Right atrium auricular region (tissue), 2 donors: ENCODE data around the gene EFCAB14. TPM values are rescaled to one million over a fixed set of nuclear protein-coding genes. Genes with fewer than 3 reads are reported as not detected.
"Not testable (repeated sequence)": the region's sequence is repeated elsewhere in the genome, so short reads cannot be mapped to it uniquely, and the experiment has no call there.

Experiments used
- DNase-seq: peaks from one replicate; pipeline ENCODE4 v3.0.0-alpha.2; 2019; ENCODE audit warnings: low spot score
- H3K27ac ChIP-seq, 2 donors: fragments of 200-600 bp; sonication (generic); 1 replicate in 1 of 2; 2 replicates in 1 of 2; pipeline ENCODE4 v1.5.1; 2016 to 2019
- H3K27me3 ChIP-seq, 2 donors: fragments of 200-600 bp; sonication (generic); one replicate each; pipeline versions ENCODE4 v1.5.1 to v1.6.0; 2017 to 2019
- H3K36me3 ChIP-seq: fragments of 200-600 bp; sonication (generic); one replicate; pipeline ENCODE4 v1.5.1; 2016
- H3K4me1 ChIP-seq, 2 donors: fragments of 200-600 bp; sonication (generic); one replicate each; pipeline versions ENCODE4 v1.5.1 to v1.6.0; 2017 to 2019
- H3K4me3 ChIP-seq, 2 donors: fragments of 200-600 bp; sonication (generic); 1 replicate in 1 of 2; 2 replicates in 1 of 2; pipeline ENCODE4 v1.5.1; 2017 to 2019; ENCODE audit warnings: mild to moderate bottlenecking in 1 of 2, moderate library complexity in 1 of 2
- H3K9me3 ChIP-seq, 2 donors: fragments of 200-600 bp; sonication (generic); one replicate each; pipeline ENCODE4 v1.5.1; 2019
- total RNA-seq, 2 donors: library from RNA; depleted of rRNA; stranded (reverse); fragments of >200 nt; gene quantifications; one replicate each; pipeline ENCODE4 v1.1.0, GENCODE V29; 2016
- TF ChIP-seq, protein P1 (sequence below), 2 donors: fragments of 200-600 bp; sonication (generic); IDR thresholded peaks; one replicate each; pipeline ENCODE4 v1.5.1; 2019; ENCODE audit warnings: antibody characterized with exemption in 2 of 2

EFCAB14 gene
- total RNA-seq, 2 donors from 2014 or later: 72.9 to 73.5 TPM

DNA sequence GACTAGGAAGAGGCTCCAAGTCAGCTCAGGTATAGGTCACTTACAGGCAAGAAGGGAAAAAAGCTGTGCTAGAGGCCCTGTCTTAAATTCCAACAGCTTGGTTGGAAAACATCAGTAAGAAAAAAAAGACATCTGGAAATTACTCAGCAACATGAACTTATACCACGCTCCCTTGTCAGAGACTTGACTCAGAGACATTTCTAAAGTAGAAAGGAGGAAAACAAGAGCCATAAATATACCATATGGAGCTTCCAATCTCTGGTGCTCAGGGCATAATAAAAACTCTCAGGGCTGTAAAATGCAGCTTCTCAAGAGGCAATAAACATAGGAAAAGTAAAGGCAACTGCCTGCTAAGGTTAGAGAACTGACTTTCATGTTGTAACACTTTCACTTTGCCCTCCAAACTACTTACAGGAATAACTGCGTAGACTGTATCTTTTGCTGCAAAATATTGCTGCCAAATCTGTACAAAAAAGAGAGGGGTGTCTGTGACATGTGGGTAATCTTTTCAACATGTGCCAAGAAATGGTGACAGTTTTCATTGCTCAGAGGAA is 65.4 kb downstream of the EFCAB14 start:
- no peak overlapping the region for H3K4me3 ChIP-seq
- peak overlapping the region; percentile 35 to 44 for H3K27ac ChIP-seq
- peaks cover 0 to 18% of the 10 kb centered on the region in 2 donors for H3K9me3 ChIP-seq
- TF ChIP-seq, protein P1, sequence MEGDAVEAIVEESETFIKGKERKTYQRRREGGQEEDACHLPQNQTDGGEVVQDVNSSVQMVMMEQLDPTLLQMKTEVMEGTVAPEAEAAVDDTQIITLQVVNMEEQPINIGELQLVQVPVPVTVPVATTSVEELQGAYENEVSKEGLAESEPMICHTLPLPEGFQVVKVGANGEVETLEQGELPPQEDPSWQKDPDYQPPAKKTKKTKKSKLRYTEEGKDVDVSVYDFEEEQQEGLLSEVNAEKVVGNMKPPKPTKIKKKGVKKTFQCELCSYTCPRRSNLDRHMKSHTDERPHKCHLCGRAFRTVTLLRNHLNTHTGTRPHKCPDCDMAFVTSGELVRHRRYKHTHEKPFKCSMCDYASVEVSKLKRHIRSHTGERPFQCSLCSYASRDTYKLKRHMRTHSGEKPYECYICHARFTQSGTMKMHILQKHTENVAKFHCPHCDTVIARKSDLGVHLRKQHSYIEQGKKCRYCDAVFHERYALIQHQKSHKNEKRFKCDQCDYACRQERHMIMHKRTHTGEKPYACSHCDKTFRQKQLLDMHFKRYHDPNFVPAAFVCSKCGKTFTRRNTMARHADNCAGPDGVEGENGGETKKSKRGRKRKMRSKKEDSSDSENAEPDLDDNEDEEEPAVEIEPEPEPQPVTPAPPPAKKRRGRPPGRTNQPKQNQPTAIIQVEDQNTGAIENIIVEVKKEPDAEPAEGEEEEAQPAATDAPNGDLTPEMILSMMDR (IDR thresholded peaks at IDR 0.05): no peak
- DNase-seq: no peak
- H3K27me3 ChIP-seq: no peaks in the 10 kb centered on the region
- peaks cover 58% of the 10 kb centered on the region for H3K36me3 ChIP-seq
- peaks cover 0 to 14% of the 10 kb centered on the region in 2 donors for H3K4me1 ChIP-seq

DNA sequence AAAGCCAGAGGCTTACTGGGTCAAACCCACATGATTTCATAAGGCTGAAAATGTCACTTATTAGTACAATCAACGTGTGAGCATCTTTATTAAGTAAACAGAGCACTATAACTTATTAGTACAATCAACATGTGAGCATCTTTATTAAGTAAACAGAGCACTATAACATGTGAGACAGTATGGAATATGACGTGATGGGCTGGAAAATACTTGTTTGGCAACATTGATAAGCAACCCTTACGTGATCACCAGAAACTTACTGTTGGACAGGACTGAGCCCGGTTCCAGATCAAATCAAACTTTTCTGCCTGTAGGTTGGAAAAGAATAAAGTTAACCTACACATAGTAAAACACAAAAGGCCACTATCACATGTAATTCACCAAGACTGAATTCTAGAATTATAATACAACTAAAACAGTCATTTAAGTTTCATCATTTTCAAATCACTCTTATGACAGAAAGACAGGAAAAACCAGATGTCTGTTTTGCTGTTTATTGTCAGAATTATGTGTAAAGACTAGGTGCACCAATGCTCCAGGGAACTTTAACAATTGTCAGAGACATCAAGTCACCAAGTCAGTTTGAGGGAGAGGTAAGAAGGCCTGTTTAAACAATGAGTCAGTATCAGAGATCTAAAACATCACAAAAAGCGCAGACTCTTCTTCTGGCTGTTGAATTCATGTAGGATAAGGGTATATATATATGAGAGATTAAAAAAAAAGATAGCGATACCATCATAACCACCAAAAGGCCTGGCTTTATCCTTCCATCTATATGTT is 66.4 kb downstream of the EFCAB14 start:
- H3K36me3 ChIP-seq: peaks cover 59% of the 10 kb centered on the region
- H3K9me3 ChIP-seq: peaks cover 0 to 18% of the 10 kb centered on the region in 2 donors
- DNase-seq: no peak
- H3K4me1 ChIP-seq: peaks cover 0 to 14% of the 10 kb centered on the region in 2 donors
- no peak overlapping the region for H3K4me3 ChIP-seq
- TF ChIP-seq, protein P1 (IDR thresholded peaks at IDR 0.05): no peak
- H3K27me3 ChIP-seq: no peaks in the 10 kb centered on the region
- peak overlapping the region in 1 of 2 donors; percentile 44 for H3K27ac ChIP-seq

DNA sequence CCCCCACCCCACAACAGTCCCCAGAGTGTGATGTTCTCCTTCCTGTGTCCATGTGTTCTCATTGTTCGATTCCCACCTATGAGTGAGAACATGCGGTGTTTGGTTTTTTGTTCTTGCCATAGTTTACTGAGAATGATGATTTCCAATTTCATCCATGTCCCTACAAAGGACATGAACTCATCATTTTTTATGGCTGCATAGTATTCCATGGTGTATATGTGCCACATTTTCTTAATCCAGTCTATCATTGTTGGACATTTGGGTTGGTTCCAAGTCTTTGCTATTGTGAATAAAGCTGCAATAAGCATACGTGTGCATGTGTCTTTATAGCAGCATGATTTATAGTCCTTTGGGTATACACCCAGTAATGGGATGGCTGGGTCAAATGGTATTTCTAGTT is 67.8 kb downstream of the EFCAB14 start:
- peaks cover 53% of the 10 kb centered on the region for H3K36me3 ChIP-seq
- not testable (repeated sequence) for H3K4me1 ChIP-seq, H3K27ac ChIP-seq, H3K4me3 ChIP-seq, H3K27me3 ChIP-seq, DNase-seq
- H3K9me3 ChIP-seq: peaks cover 0 to 18% of the 10 kb centered on the region in 2 donors

DNA sequence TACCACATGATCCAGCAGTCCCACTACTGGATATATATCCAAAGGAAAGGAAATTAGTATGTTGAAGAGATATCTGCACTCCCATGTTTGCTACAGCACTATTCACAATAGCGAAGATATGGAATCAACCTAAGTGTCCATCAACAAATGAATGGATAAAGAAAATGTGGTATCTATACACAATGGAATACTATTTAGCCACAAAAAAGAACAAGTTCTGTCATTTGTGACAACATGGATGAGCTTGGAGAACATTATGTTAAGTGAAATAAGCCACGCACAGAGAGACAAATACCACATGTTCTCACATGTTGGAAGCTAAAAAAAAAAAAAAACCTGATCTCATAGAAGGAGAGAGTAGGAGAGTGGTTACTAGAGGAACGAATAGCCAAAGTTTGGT is 68.4 kb downstream of the EFCAB14 start:
- Histone ChIP-seq H3K36me3 (peaks cover 53% of the 10 kb centered on the region), H3K27ac (no peak overlapping the region), H3K27me3 (no peaks in the 10 kb centered on the region), H3K9me3 (peaks cover 0 to 18% of the 10 kb centered on the region in 2 donors), H3K4me3 (no peak overlapping the region), H3K4me1 (peaks cover 0 to 3% of the 10 kb centered on the region in 2 donors)
- DNase-seq: no peak
- TF ChIP-seq, protein P1 (IDR thresholded peaks at IDR 0.05): no peak

DNA sequence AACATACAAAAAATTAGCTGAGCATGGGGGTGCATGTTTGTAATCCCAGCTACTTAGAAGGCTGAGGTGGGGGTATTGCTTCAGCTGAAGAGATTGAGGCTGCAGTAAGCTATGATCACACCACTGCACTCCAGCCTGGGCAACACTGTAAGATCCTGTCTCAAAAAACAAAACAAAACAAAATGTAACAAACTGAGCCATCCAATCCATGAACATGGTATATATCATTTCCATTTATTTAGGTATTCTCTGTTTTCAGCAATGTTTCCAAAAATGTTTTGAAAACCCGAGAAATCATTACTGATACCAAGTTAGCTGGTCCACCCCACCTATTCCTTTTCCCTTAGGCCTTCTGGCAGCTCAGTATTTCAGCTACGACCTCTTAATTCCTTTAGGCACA is 69.2 kb downstream of the EFCAB14 start:
- no peak overlapping the region for H3K27ac ChIP-seq
- peaks cover 0 to 3% of the 10 kb centered on the region in 2 donors for H3K4me1 ChIP-seq
- H3K36me3 ChIP-seq: peaks cover 49% of the 10 kb centered on the region
- DNase-seq: no peak
- H3K9me3 ChIP-seq: peaks cover 0 to 16% of the 10 kb centered on the region in 2 donors
- TF ChIP-seq, protein P1 (IDR thresholded peaks at IDR 0.05): no peak
- no peaks in the 10 kb centered on the region for H3K27me3 ChIP-seq
- H3K4me3 ChIP-seq: no peak overlapping the region

DNA sequence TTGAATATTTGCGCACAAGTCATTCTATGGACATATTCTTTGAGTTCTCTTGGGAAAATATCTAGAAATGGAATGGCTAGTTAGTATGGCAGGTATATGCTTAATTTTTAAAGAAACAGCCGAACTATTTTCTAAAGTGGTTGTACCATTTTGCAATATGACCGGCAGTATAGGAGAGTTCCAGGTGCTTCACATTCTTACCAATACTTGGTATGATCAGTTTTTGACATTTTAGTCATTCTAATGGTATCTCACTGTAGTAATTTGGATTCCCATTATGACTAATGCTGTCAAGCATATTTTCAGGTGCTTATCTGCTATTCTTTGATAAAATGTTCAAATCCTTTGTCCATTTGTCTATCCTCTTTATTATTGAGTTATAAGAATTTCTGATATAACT is 71.3 kb downstream of the EFCAB14 start:
- Histone ChIP-seq H3K27ac (no peak overlapping the region), H3K36me3 (peaks cover 46% of the 10 kb centered on the region), H3K27me3 (no peaks in the 10 kb centered on the region), H3K4me3 (no peak overlapping the region), H3K9me3 (peaks cover 0 to 14% of the 10 kb centered on the region in 2 donors), H3K4me1 (peaks cover 0 to 10% of the 10 kb centered on the region in 2 donors)
- TF ChIP-seq, protein P1 (IDR thresholded peaks at IDR 0.05): no peak
- DNase-seq: no peak
